IMR-90 (cell line): ENCODE results near the gene STRN. TPM values are rescaled to one million over a fixed set of nuclear protein-coding genes. Genes with fewer than 3 reads are reported as not detected.
"Not testable (repeated sequence)": the region's sequence is repeated elsewhere in the genome, so short reads cannot be mapped to it uniquely, and the experiment has no call there.

ENCODE experiments used
- ATAC-seq: fragments of 200-7000 bp; cut with Tn5 transposase; 2 replicates; pipeline ENCODE4 v1.9.1; 2020; ENCODE audit warnings: low read depth, mild to moderate bottlenecking, moderate library complexity
- BruUV-seq: library from RNA; stranded (reverse); fragments of 400-500 nt; replicated peaks from 2 replicates; lab custom pipeline; 2021; lab: Mats Ljungman, UMichigan
- CTCF ChIA-PET: fragments of 300-600 bp; formaldehyde crosslinking; extraction: SDS; loops from one replicate; lab custom pipeline; 2021; ENCODE audit warnings: antibody characterized with exemption; lab: Yijun Ruan, JAX
- POLR2A ChIA-PET: fragments of 300-600 bp; sonication (Branson Sonifier 250); formaldehyde crosslinking; loops from one replicate; lab custom pipeline; 2022; ENCODE audit warnings: antibody characterized with exemption; ENCODE audit not compliant: unreplicated experiment; lab: Charles Lee
- DNase-seq: peaks from one replicate; pipeline ENCODE4 v3.0.0; 2013
- H2AFZ ChIP-seq: replicated peaks from 2 replicates; pipeline ENCODE3; 2013; ENCODE audit warnings: low read length, mild to moderate bottlenecking; ENCODE audit not compliant: poor library complexity
- H2AK5ac ChIP-seq: 2 replicates; pipeline ENCODE4 v1.6.1; 2013; ENCODE audit warnings: low read depth, low read length, inconsistent platforms
- H2AK9ac ChIP-seq: replicated peaks from 2 replicates; pipeline ENCODE3; 2013; ENCODE audit warnings: mild to moderate bottlenecking, low read depth, low read length, moderate library complexity; ENCODE audit not compliant: poor library complexity
- H2BK120ac ChIP-seq: 2 replicates; pipeline ENCODE4 v1.6.1; 2013; ENCODE audit warnings: low read depth, low read length, inconsistent platforms
- H2BK15ac ChIP-seq: 3 replicates; pipeline ENCODE4 v1.6.1; 2013; ENCODE audit warnings: low read depth, low read length, inconsistent platforms
- H2BK20ac ChIP-seq: 2 replicates; pipeline ENCODE4 v1.6.1; 2013; ENCODE audit warnings: low read depth, mild to moderate bottlenecking, inconsistent platforms, low read length, moderate library complexity
- H2BK5ac ChIP-seq: 2 replicates; pipeline ENCODE4 v1.6.1; 2013; ENCODE audit warnings: mild to moderate bottlenecking, low read depth, low read length, inconsistent platforms; ENCODE audit not compliant: poor library complexity, severe bottlenecking
- H3K14ac ChIP-seq: replicated peaks from 2 replicates; pipeline ENCODE4 v1.6.1; 2013; ENCODE audit warnings: low read depth, low read length, inconsistent platforms
- H3K18ac ChIP-seq: 2 replicates; pipeline ENCODE4 v1.6.1; 2013; ENCODE audit warnings: low read depth, low read length, control low read depth
- H3K23ac ChIP-seq: 2 replicates; pipeline ENCODE4 v1.6.1; 2013; ENCODE audit warnings: low read depth, low read length, inconsistent platforms
- H3K27ac ChIP-seq: 2 replicates; pipeline ENCODE4 v1.5.1; 2013; ENCODE audit warnings: mild to moderate bottlenecking, control low read depth, low read length; ENCODE audit not compliant: insufficient read depth
- H3K27me3 ChIP-seq: 2 replicates; pipeline ENCODE4 v1.6.1; 2013; ENCODE audit warnings: low read length; ENCODE audit not compliant: control insufficient read depth, insufficient read depth
- H3K36me3 ChIP-seq: 2 replicates; pipeline ENCODE4 v1.6.1; 2013; ENCODE audit warnings: low read length, mixed read lengths; ENCODE audit not compliant: control insufficient read depth, insufficient read depth
- H3K4ac ChIP-seq: 2 replicates; pipeline ENCODE4 v1.6.1; 2013; ENCODE audit warnings: low read depth, low read length, inconsistent platforms
- H3K4me1 ChIP-seq: 2 replicates; pipeline ENCODE4 v1.6.1; 2013; ENCODE audit warnings: low read length, mixed read lengths; ENCODE audit not compliant: control insufficient read depth, insufficient read depth
- H3K4me2 ChIP-seq: 2 replicates; pipeline ENCODE4 v1.6.1; 2013; ENCODE audit warnings: low read depth, mild to moderate bottlenecking, control low read depth, low read length, moderate library complexity
- H3K4me3 ChIP-seq: 2 replicates; pipeline ENCODE4 v1.5.1; 2013; ENCODE audit warnings: low read depth, mild to moderate bottlenecking, control low read depth, low read length, moderate library complexity; ENCODE audit not compliant: insufficient read depth
- H3K56ac ChIP-seq: 2 replicates; pipeline ENCODE4 v1.6.1; 2013; ENCODE audit warnings: low read length, inconsistent platforms; ENCODE audit not compliant: insufficient read depth; ENCODE audit errors: extremely low read depth
- H3K79me1 ChIP-seq, 2 experiments: 2 replicates each; pipeline ENCODE4 v1.6.1; 2013; ENCODE audit warnings: low read length in 2 of 2, inconsistent platforms in 1 of 2, low read depth in 1 of 2
- H3K9ac ChIP-seq: 2 replicates; pipeline ENCODE4 v1.6.1; 2013; ENCODE audit warnings: low read depth, low read length, control low read depth
- H3K9me1 ChIP-seq: 2 replicates; pipeline ENCODE4 v1.6.1; 2013; ENCODE audit warnings: low read length, inconsistent platforms; ENCODE audit not compliant: insufficient read depth
- H3K9me3 ChIP-seq: 2 replicates; pipeline ENCODE4 v1.6.1; 2013; ENCODE audit warnings: low read length; ENCODE audit not compliant: control insufficient read depth, insufficient read depth
- H4K20me1 ChIP-seq: 2 replicates; pipeline ENCODE4 v1.6.1; 2013; ENCODE audit warnings: low read length, inconsistent platforms; ENCODE audit not compliant: insufficient read depth
- H4K5ac ChIP-seq: 2 replicates; pipeline ENCODE4 v1.6.1; 2013; ENCODE audit warnings: mild to moderate bottlenecking, low read depth, low read length, control low read depth
- H4K8ac ChIP-seq, 2 experiments: 2 replicates each; pipeline ENCODE4 v1.6.1; 2013; ENCODE audit warnings: low read depth in 2 of 2, low read length in 2 of 2, control low read depth in 1 of 2, inconsistent platforms in 1 of 2
- H4K91ac ChIP-seq: 2 replicates; pipeline ENCODE4 v1.6.1; 2013; ENCODE audit warnings: low read depth, low read length, inconsistent platforms; ENCODE audit not compliant: insufficient read depth
- WGBS, 2 experiments: methylation state at CpG; one replicate each; pipeline versions ENCODE4 v1.1.5 to v1.1.7; 2013; ENCODE audit warnings: missing lambda C conversion rate in 2 of 2; ENCODE audit not compliant: insufficient read length in 1 of 2; ENCODE audit errors: extremely low coverage in 2 of 2; 5-methylcytosine and 5-hydroxymethylcytosine counted together
- dilution Hi-C: fragments of 300-500 bp; cut with HindIII; formaldehyde crosslinking; loops from one replicate; pipeline ENCODE4 v1.14.3; 2018; ENCODE audit warnings: low sequenced_read_pairs; ENCODE audit not compliant: unreplicated experiment
- in situ Hi-C: fragments of 300-500 bp; cut with MboI; formaldehyde crosslinking; loops from 3 replicates; pipeline ENCODE4 v1.14.3; 2019; ENCODE audit warnings: low sequenced_read_pairs, inconsistent platforms, mixed read lengths
- intact Hi-C: fragments of 100-400 bp; cut with micrococcal nuclease; formaldehyde crosslinking; loops from 2 replicates; pipeline ENCODE4 v1.10.0; 2022
- polyA plus RNA-seq, 3 experiments: library from polyadenylated mRNA; depleted of rRNA; stranded (reverse); fragments of >200 nt; gene quantifications; 2 replicates each; pipeline ENCODE4 v1.2.3, GENCODE V29; 2012; ENCODE audit warnings: low replicate concordance in 1 of 3
- total RNA-seq: library from RNA; depleted of rRNA; stranded (reverse); fragments of >200 nt; gene quantifications from 2 replicates; pipeline ENCODE4 v1.2.3, GENCODE V29; 2012

Gene STRN
- total and polyA plus RNA-seq, 2 of the 4 experiments (the other 2 are of a cell fraction): 5.1 to 23.3 TPM

GRCh38 chr2:36979007-36979406 lies 12.7 kb upstream of the STRN start:
- H3K23ac ChIP-seq, H2AK5ac ChIP-seq, H2AFZ ChIP-seq, in situ Hi-C loops, H3K36me3 ChIP-seq, ATAC-seq, H2BK5ac ChIP-seq, H3K27ac ChIP-seq, POLR2A ChIA-PET, H2BK120ac ChIP-seq, H3K9me1 ChIP-seq, H3K9me3 ChIP-seq, H3K56ac ChIP-seq, H4K20me1 ChIP-seq, H4K5ac ChIP-seq, H3K27me3 ChIP-seq, intact Hi-C loops, H3K9ac ChIP-seq, H2AK9ac ChIP-seq, H3K4ac ChIP-seq, H4K91ac ChIP-seq, BruUV-seq, H3K18ac ChIP-seq, H2BK15ac ChIP-seq, H3K14ac ChIP-seq, dilution Hi-C loops, H3K4me2 ChIP-seq, H3K4me3 ChIP-seq, H3K4me1 ChIP-seq, H4K8ac ChIP-seq, DNase-seq, H2BK20ac ChIP-seq, H3K79me1 ChIP-seq: not testable (repeated sequence)
- WGBS, 2 experiments: no CpG with 5 or more reads among the region's 3 CpGs
- CTCF ChIA-PET: interaction anchor here (0.6 kb wide), 1 partner anchor 1578 kb away, joined by 3 read pairs; no protein-coding TSS in a partner anchor
